Activated CD8-positive, alpha-beta memory T cell treated with anti-CD3 and anti-CD28 coated beads for 1 hour (primary cell): ENCODE measurements around the gene SMARCB1.

Experiments used
- DNase-seq, 2 donors: peaks; one replicate each; pipeline ENCODE4 v3.0.0-alpha.2; 2020; ENCODE audit warnings: low read depth in 1 of 2; ENCODE audit errors: extremely low read depth in 1 of 2

The SMARCB1 gene

GRCh38 chr22:23874871-23875270 is 88.1 kb downstream of the SMARCB1 start:
- DNase-seq: no peak

- no peak for DNase-seq
These were observed 89.0 kb downstream of the SMARCB1 start for GRCh38 chr22:23875801-23876200.

- no peak for DNase-seq
These were observed 90.8 kb downstream of the SMARCB1 start for GRCh38 chr22:23877566-23877965.

DNA sequence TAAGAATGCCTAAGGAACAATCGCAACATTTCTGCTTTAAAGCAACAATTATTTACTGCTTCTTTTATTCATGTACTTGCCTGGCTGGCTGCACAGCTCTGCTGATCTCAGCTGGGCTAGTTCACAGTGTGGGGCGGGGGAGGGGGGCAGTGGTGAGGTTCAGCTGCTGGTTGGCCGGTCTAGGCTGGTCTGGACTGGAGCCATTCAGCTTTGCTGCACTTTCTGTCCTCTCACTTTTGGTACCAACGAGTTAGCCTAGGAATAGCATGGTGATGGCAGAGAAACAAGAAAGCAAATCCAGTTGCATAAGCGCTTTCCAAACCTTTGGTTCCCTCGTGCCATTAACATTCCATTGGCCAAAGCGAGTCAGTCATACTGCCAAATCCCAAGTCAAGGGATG is 91.5 kb downstream of the SMARCB1 start:
- no peak for DNase-seq

DNA sequence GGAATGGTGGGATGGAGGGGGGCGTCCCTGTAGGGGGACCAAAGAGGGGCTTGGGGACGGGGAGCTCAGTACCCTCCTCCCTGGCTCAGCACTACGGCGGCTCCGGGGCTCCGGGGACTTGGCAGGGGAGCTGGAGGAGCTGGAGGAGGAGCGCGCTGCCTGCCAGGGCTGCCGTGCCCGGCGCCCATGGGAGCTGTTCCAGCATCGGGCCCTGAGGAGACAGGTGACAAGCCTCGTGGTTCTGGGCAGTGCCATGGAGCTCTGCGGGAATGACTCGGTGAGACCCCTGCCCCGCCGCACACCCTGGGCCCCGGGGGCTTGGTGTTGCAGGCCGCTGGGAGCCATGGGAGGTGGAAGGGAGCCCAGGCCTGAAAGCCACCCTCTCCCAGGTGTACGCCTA is 95.6 kb downstream of the SMARCB1 start:
- no peak for DNase-seq

GRCh38 chr22:23883658-23884057 is 96.9 kb downstream of the SMARCB1 start:
- DNase-seq: no peak

- DNase-seq: no peak
These were observed 97.4 kb downstream of the SMARCB1 start for GRCh38 chr22:23884140-23884539.
